HG03097 (cell line): Measurements from ENCODE around the gene SEMA3E.
A peak's percentile ranks its signal among the peaks of the same experiment; 100 is the strongest.
"Not testable (repeated sequence)": the region's sequence is repeated elsewhere in the genome, so short reads cannot be mapped to it uniquely, and the experiment has no call there.

Experiments used
- ATAC-seq: cut with Tn5 transposase; IDR thresholded peaks from one replicate; pipeline ENCODE4 v1.9.1; 2021; ENCODE audit not compliant: unreplicated experiment, low FRiP score

SEMA3E gene

DNA sequence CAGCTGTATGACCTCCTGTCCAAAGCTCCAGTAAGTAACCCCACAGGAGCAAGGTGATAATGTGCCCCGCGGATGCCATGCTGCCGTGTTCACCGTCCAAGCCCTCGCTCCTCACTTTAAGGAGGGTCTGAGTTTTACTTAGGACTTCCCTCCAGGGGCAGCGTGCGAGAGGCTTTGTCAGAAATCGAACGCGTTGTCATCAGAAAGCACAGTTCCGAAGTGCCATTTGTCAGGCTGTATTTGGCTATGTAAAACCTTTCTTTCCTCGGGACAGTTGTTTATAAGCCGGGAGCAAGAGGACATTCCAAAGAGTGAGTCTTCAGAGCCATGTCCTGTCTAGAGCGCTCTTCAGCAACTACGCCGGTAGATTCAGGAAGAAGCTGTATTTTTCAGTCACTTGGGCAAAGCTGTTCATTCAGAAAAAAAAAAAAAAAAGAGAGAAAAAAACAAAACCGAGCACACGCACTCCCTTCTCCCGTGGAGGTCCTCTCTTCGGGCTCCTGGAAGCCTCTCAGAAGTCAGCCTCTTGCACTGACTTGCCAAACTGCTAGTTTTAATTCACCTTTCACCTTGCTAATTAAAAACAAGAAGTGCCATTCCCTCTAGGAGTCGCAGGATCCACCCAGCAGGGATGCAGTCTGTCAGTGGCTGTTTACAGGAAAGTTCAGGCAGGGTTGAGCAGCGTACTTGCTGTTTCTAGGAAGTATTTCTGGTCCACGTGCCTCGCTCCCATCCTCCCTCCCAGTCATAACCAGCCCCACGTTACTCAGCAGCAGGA is at the start of gene SEMA3E:
Gene SEMA3E, minus strand, starts transcription at position 676 of the 778 bp plus-strand sequence.
- no peak for ATAC-seq

- ATAC-seq: no peak
Measured at GRCh38 chr7:83697804-83698530, 49.0 kb upstream of the SEMA3E start.

DNA sequence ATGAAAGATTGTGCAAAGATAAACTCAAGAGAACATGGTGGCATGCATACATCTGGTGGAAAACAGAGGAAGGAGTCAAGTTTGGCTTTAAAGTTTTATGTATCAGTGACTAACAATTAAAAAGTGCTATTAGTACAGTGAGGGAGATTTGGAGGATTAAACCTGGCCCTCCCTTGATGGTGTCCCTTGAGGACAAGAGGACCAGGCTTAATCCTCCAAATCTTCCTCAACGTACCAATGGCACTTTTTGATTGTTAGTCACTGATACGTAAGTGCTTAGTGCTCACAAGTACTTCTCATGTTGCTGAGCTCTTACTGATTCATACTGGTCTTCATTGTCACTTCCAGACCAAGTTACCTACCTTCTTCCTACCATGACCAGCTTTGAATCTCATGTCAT is 47.2 kb upstream of the SEMA3E start:
- ATAC-seq: no peak

- no peak for ATAC-seq
Measured at GRCh38 chr7:83695128-83695960, 46.4 kb upstream of the SEMA3E start.

- no peak for ATAC-seq
Measured at GRCh38 chr7:83693256-83693655, 44.3 kb upstream of the SEMA3E start.

DNA sequence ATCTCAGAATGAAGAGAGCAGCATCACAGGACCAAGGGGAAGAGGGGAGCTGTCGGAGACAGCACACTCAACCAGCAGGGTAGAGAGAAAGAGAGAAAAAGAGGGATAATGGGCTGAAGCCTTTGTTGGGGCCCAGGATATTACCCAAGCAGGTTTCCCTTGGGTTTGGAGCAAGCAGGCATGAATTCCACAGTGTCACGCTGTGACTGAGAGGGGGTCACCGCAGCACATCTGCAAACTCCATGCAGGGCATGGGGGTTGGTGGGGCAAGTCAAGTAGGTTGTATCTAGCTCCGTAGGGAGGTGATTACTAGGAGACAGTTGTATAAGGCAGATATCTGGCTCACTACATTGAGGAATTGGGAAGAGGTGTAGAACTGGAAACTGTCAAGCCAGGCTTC is 42.2 kb upstream of the SEMA3E start:
- ATAC-seq: no peak

DNA sequence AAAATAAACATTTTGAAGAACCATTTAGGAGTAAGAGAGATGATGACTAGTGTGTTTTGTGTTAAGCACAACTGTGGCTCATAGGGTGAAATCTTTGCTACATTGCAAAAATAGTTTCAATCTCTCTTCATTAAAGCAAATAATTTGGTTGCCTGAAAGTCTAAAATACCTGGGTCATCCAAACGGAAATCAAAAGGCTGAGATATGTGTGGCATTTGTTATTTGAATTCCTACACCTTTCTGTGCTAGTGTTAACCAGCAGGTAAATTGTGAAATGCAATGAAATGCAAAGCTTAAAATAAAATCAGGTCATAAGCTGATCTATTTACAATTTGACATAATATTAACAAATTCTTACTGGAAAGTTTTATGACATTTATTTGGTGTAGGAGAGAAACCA is 40.9 kb upstream of the SEMA3E start:
- ATAC-seq: no peak

GRCh38 chr7:83686416-83686815 is 37.5 kb upstream of the SEMA3E start:
- ATAC-seq: no peak

GRCh38 chr7:83684928-83685327 is 36.0 kb upstream of the SEMA3E start:
- no peak for ATAC-seq

DNA sequence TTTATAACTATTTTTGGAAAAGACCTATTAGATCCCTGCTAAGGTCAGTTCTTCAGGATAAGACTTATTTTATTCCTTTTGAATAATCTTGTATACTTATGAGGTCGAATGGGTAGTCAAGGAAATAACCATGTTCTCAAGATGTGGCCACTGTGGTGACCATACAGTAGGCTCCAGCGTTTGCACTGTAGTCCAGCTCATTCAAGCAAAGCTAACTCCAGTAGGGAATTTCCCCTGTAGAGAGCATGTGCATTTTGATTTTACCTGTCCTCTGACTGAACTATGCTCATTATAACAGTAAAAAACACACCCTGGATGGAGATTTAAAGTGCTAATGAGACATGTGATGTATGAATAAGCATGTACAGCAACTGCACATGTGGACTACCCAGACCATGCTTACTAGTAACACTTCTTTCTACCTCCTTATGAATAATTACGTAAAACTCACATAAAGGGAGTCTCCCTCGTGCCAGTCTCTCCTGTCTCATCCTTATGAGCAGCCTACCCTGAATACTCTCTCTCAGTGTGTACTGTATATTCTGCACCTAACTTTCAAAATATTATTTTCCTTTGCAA is 32.4 kb upstream of the SEMA3E start:
- ATAC-seq: no peak

GRCh38 chr7:83677180-83677866 is 28.4 kb upstream of the SEMA3E start:
- ATAC-seq: no peak

- ATAC-seq: not testable (repeated sequence)
Measured at GRCh38 chr7:83673291-83673690, 24.4 kb upstream of the SEMA3E start.

- ATAC-seq: no peak
Measured at GRCh38 chr7:83672157-83672556, 23.2 kb upstream of the SEMA3E start.

DNA sequence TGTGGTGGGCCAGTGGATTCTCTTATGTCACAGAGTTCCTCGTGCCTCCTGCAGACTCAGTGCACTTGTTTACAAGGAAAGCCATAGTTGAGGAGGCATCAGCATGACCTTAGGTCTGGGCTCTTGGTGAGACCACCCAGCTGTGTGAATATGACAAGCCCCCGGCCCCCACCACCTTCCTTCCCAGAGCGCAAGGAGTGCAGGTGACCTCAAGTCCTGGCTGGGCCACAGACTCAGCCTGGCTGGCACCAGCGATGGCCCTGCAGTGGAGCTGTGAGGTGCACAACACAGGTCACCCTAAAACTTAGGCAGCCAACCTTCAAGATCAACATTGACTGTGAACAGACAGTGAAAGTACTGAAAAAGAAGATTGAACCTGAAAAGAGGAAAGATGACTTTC is 14.2 kb upstream of the SEMA3E start:
- ATAC-seq: no peak

DNA sequence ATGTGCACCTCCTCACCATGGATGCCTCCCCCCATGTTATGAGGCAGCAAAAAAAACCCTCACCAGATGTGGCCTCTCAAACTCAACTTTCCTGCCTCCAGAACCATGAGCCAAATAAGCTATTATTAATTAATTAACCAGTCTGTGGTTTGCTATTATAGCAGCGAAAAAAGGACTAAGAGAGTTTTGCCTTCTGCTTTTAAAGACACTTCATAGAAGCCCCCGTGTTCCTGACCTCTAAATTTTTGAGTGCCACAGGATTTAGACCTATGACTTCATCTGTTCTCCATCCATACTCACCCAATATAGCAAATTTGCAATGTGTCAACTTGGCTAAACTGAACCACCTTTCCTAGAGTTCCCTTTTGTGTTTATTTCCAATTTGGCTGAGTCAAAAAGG is 9.2 kb upstream of the SEMA3E start:
- ATAC-seq: no peak

- ATAC-seq: peak; percentile 85
Measured at GRCh38 chr7:83655951-83656556, 7.1 kb upstream of the SEMA3E start.

- ATAC-seq: no peak
Measured at GRCh38 chr7:83652481-83652880, 3.5 kb upstream of the SEMA3E start.

DNA sequence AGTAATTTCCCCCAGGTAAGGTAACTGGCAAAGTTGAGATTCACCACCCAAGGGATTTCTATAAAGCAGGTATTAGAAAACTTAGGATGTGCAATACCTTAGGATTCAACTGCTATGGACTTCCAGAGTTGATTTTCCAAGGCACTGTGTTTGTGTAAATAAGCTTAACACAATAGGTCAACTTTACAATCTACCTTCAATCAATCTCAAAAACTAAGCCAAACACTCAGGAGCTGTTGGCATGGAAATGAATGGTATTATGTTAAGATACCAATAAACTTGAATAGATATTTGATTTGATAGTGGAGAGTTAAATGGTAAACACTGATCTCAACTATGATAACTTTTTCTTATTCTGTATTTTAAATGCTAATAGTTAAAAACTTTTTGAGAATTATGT is 762 bp upstream of the SEMA3E start:
- no peak for ATAC-seq

DNA sequence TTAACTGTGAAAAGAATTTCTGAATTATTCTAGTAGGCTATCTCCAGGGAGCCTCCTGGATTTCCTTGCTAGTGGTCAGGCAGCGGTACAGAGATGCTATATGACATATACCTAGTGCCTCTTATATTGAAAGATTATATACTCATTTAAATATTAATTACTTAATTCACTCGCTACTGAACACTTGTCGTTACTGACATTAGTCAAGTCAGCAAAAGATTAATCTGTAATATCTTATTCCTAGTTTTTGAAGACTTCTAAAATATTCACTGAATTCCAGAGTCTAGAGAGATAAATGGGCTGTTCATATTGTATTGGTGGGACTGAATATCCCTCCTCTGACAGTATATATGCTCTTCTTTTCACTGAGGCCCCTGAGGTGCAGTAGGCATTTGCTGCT is 2.9 kb downstream of the SEMA3E start:
- no peak for ATAC-seq

- no peak for ATAC-seq
Measured at GRCh38 chr7:83643739-83644138, 5.2 kb downstream of the SEMA3E start.
